ENCODE measurements around the gene SPEG. TPM values are rescaled to one million over a fixed set of nuclear protein-coding genes. Genes with fewer than 3 reads are reported as not detected.

SPEG gene
- total RNA-seq, 1 donor from 2014 or later, result 71.2 TPM

DNA sequence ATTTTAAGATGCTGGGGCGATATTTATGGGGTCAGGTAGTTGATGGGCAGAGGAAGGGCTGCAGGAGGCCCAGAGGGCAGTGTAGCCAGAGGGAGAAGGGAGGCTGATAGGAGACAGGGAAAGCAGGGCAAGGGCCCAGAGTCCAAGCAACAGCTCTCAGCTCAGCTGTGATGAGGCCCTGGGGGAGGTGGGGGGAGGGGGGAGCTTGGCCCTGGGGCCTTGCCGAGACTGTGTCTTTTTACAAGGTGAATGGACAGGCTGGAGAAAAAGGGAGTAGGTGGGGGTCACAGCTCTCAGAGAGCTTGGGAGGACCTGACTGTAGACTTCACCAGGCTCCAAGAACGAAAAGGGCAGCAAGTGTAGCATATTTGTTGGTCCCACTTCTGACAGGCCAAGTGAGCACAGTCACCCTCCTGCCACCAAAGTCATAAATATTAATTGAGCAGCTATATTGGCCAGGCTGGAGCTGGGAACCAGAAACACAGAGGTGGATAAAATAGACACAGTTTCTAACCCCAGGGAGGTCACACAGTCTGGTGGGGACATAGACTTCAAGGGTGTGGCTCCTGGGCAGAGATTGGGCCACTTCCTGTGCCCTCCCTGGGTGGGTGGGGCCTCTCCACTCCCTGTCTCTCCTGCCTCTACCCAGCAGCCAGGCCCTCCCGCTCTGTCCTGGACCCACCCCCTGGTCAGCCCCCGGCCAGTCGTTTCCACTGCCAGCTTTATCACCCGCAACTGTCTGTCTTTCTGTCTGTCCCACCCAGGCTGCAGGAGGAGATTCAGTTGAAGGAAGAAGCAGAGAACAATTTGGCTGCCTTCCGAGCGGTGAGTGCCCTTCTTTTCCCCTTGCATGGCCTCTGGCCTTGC lies 15.1 kb upstream of the SPEG start:
- FAIRE-seq (no peak), DNase-seq (ENCODE audit: low read depth) (no peak)
- Mint-ChIP-seq H3K36me3 (ENCODE audit: low read depth, unreplicated experiment) (no peaks in the 10 kb centered on the region), H3K4me3 (ENCODE audit: unreplicated experiment) (no peak overlapping the region), H3K4me1 (ENCODE audit: low read depth, unreplicated experiment) (peaks cover 6% of the 10 kb centered on the region), H3K9me3 (ENCODE audit: unreplicated experiment) (no peaks in the 10 kb centered on the region), H3K27ac (ENCODE audit: unreplicated experiment) (peak overlapping the region; percentile 58), H3K27me3 (ENCODE audit: low read depth, unreplicated experiment) (peaks cover 22% of the 10 kb centered on the region)
- Histone ChIP-seq H3K4me2 (ENCODE audit: low read length) (no peak overlapping the region), H3K9ac (ENCODE audit: low read length) (no peak overlapping the region), H3K27me3 (ENCODE audit: insufficient read depth, low read length) (peaks cover 3% of the 10 kb centered on the region), H3K79me2 (ENCODE audit: insufficient read depth, low read length) (no peaks in the 10 kb centered on the region), H3K4me1 (ENCODE audit: insufficient read depth, low read length) (peaks cover 25% of the 10 kb centered on the region), H3K27ac (ENCODE audit: low read depth, low read length) (no peak overlapping the region), H3K9me3 (ENCODE audit: insufficient read depth, low read depth, low read length) (no peaks in the 10 kb centered on the region), H4K20me1 (ENCODE audit: insufficient read depth, low read length) (no peaks in the 10 kb centered on the region), H2AFZ (ENCODE audit: low read depth, low read length) (no peak overlapping the region), H3K36me3 (ENCODE audit: insufficient read depth, low read length) (no peaks in the 10 kb centered on the region), H3K4me3 (ENCODE audit: insufficient read depth, low read depth, low read length) (no peak overlapping the region)
- TF ChIP-seq, protein P1, sequence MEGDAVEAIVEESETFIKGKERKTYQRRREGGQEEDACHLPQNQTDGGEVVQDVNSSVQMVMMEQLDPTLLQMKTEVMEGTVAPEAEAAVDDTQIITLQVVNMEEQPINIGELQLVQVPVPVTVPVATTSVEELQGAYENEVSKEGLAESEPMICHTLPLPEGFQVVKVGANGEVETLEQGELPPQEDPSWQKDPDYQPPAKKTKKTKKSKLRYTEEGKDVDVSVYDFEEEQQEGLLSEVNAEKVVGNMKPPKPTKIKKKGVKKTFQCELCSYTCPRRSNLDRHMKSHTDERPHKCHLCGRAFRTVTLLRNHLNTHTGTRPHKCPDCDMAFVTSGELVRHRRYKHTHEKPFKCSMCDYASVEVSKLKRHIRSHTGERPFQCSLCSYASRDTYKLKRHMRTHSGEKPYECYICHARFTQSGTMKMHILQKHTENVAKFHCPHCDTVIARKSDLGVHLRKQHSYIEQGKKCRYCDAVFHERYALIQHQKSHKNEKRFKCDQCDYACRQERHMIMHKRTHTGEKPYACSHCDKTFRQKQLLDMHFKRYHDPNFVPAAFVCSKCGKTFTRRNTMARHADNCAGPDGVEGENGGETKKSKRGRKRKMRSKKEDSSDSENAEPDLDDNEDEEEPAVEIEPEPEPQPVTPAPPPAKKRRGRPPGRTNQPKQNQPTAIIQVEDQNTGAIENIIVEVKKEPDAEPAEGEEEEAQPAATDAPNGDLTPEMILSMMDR (IDR thresholded peaks at IDR 0.05; ENCODE audit: insufficient read depth, low read depth, low read length), result no peak
- no peak for TF ChIP-seq EZH2 (IDR thresholded peaks at IDR 0.05; ENCODE audit: insufficient read depth, low read length)

DNA sequence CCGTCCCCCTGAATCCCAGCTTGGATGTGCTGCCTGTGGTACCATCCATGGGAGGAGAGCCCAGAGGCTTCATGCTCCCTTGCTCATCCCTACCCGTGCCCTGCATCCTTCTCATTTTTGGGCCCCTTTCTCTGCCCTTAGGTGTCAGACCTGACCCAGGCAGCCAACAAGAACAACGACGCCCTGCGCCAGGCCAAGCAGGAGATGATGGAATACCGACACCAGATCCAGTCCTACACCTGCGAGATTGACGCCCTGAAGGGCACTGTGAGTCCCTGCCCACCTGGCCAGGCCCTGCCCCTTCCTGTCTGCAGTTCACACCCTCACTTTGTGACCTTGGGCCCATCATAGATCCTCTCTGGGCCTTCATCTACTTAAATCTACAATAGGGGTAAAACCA lies 14.0 kb upstream of the SPEG start:
- Mint-ChIP-seq H3K27me3 (ENCODE audit: low read depth, unreplicated experiment) (peaks cover 25% of the 10 kb centered on the region), H3K4me3 (ENCODE audit: unreplicated experiment) (no peak overlapping the region), H3K36me3 (ENCODE audit: low read depth, unreplicated experiment) (peaks cover 3% of the 10 kb centered on the region), H3K9me3 (ENCODE audit: unreplicated experiment) (no peaks in the 10 kb centered on the region), H3K4me1 (ENCODE audit: low read depth, unreplicated experiment) (peaks cover 6% of the 10 kb centered on the region), H3K27ac (ENCODE audit: unreplicated experiment) (no peak overlapping the region)
- Histone ChIP-seq H3K36me3 (ENCODE audit: insufficient read depth, low read length) (no peaks in the 10 kb centered on the region), H3K9ac (ENCODE audit: low read length) (no peak overlapping the region), H3K27me3 (ENCODE audit: insufficient read depth, low read length) (peaks cover 3% of the 10 kb centered on the region), H3K79me2 (ENCODE audit: insufficient read depth, low read length) (no peaks in the 10 kb centered on the region), H3K9me3 (ENCODE audit: insufficient read depth, low read depth, low read length) (no peaks in the 10 kb centered on the region), H3K4me2 (ENCODE audit: low read length) (no peak overlapping the region), H4K20me1 (ENCODE audit: insufficient read depth, low read length) (no peaks in the 10 kb centered on the region), H3K27ac (ENCODE audit: low read depth, low read length) (no peak overlapping the region), H3K4me1 (ENCODE audit: insufficient read depth, low read length) (peaks cover 27% of the 10 kb centered on the region), H2AFZ (ENCODE audit: low read depth, low read length) (no peak overlapping the region), H3K4me3 (ENCODE audit: insufficient read depth, low read depth, low read length) (no peak overlapping the region)
- DNase-seq (ENCODE audit: low read depth) (no peak), FAIRE-seq (no peak)
- TF ChIP-seq EZH2 (IDR thresholded peaks at IDR 0.05; ENCODE audit: insufficient read depth, low read length), result no peak
- TF ChIP-seq, protein P1 (IDR thresholded peaks at IDR 0.05; ENCODE audit: insufficient read depth, low read depth, low read length), result no peak

DNA sequence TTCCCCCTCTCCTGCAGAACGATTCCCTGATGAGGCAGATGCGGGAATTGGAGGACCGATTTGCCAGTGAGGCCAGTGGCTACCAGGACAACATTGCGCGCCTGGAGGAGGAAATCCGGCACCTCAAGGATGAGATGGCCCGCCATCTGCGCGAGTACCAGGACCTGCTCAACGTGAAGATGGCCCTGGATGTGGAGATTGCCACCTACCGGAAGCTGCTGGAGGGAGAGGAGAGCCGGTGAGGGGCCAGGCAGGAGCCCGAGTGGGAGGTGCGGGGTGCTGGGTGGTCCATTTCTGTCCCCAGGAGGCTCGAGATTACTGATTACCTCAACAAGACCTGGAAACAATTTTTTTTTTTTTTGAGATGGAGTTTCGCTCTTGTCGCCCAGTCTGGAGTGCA lies 13.3 kb upstream of the SPEG start:
- peaks cover 27% of the 10 kb centered on the region for H3K4me1 ChIP-seq (ENCODE audit: insufficient read depth, low read length)
- H3K36me3 Mint-ChIP-seq (ENCODE audit: low read depth, unreplicated experiment), result peaks cover 3% of the 10 kb centered on the region
- no peaks in the 10 kb centered on the region for H3K36me3 ChIP-seq (ENCODE audit: insufficient read depth, low read length)
- no peak overlapping the region for H3K9ac ChIP-seq (ENCODE audit: low read length)
- H3K27me3 ChIP-seq (ENCODE audit: insufficient read depth, low read length), result peaks cover 3% of the 10 kb centered on the region
- H3K9me3 Mint-ChIP-seq (ENCODE audit: unreplicated experiment), result no peaks in the 10 kb centered on the region
- H3K79me2 ChIP-seq (ENCODE audit: insufficient read depth, low read length), result no peaks in the 10 kb centered on the region
- no peak overlapping the region for H2AFZ ChIP-seq (ENCODE audit: low read depth, low read length)
- no peak overlapping the region for H3K4me2 ChIP-seq (ENCODE audit: low read length)
- no peak overlapping the region for H3K4me3 Mint-ChIP-seq (ENCODE audit: unreplicated experiment)
- no peak for FAIRE-seq
- H3K27ac Mint-ChIP-seq (ENCODE audit: unreplicated experiment), result no peak overlapping the region
- H3K4me1 Mint-ChIP-seq (ENCODE audit: low read depth, unreplicated experiment), result peaks cover 6% of the 10 kb centered on the region
- H3K27me3 Mint-ChIP-seq (ENCODE audit: low read depth, unreplicated experiment), result peaks cover 28% of the 10 kb centered on the region
- DNase-seq (ENCODE audit: low read depth), result no peak
- H3K9me3 ChIP-seq (ENCODE audit: insufficient read depth, low read depth, low read length), result no peaks in the 10 kb centered on the region
- no peak overlapping the region for H3K4me3 ChIP-seq (ENCODE audit: insufficient read depth, low read depth, low read length)
- TF ChIP-seq, protein P1 (IDR thresholded peaks at IDR 0.05; ENCODE audit: insufficient read depth, low read depth, low read length), result no peak
- no peak for TF ChIP-seq EZH2 (IDR thresholded peaks at IDR 0.05; ENCODE audit: insufficient read depth, low read length)
- no peaks in the 10 kb centered on the region for H4K20me1 ChIP-seq (ENCODE audit: insufficient read depth, low read length)
- no peak overlapping the region for H3K27ac ChIP-seq (ENCODE audit: low read depth, low read length)
